GM18508 (cell line): ENCODE results near the gene LCLAT1.
"Not testable (repeated sequence)": the region's sequence is repeated elsewhere in the genome, so short reads cannot be mapped to it uniquely, and the experiment has no call there.

Experiments used
- ATAC-seq: cut with Tn5 transposase; IDR thresholded peaks from one replicate; pipeline ENCODE4 v1.9.1; 2021; ENCODE audit warnings: moderate number of reproducible peaks; ENCODE audit not compliant: insufficient read depth, unreplicated experiment

LCLAT1 gene

DNA sequence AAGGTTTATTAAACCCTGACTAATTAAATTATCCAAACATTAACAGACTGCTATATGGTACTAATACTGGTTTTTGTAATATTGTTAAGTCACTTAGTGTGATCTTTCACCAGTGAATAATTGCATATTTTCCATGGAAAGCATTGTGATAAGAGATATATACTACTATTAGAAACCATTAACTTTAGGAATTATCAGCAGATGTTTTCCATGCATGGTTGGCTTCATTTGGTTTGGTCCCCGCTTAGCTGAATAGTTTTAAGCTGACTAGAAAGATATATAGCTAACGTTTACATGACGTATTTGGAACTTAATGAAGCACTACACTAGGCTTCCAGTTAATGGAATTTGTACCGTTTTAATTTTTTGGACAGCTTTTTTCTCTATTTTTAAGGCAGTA is 37.9 kb downstream of the LCLAT1 start:
- no peak for ATAC-seq

DNA sequence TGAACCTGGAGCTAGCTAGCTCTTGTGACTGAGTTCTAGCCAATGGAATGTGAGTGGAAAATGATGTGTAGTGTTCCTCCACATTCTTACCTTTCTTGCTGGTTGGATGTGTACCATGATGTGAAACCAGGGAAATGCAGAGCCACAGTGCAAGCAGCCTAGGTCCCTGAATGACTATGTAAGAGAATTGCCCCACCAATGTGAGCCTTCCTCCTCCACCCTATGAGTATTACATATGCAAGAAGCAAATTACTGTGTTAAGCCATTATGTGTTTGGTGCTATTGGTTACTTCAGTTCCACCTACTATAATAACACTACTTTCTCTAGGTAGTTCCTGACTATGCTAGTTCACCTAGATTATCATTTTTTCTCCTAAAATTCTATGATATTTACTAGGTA is 39.6 kb downstream of the LCLAT1 start:
- ATAC-seq = no peak

DNA sequence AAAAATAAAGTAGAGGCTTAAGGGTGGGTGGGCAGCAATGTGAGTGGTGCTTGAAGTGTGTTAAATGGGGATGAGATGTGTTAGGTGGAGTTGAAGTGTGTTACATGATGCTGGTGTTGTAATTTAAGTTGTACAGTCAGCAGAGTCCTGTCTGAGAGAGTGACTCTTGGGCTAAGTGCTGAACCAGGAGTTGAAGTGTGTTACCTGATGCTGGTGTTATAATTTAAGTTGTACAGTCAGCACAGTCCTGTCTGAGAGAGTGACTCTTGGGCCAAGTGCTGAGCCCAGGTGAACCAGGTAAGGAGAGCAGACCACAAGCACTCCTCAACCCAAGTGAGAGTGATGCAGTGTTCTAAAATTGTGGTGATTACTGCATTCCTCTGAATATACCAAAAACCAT is 40.6 kb downstream of the LCLAT1 start:
- ATAC-seq = no peak

- no peak for ATAC-seq
Observed at GRCh38 chr2:30488012-30488659, 41.1 kb downstream of the LCLAT1 start.

GRCh38 chr2:30491225-30491624 is 44.2 kb downstream of the LCLAT1 start:
- ATAC-seq = no peak

DNA sequence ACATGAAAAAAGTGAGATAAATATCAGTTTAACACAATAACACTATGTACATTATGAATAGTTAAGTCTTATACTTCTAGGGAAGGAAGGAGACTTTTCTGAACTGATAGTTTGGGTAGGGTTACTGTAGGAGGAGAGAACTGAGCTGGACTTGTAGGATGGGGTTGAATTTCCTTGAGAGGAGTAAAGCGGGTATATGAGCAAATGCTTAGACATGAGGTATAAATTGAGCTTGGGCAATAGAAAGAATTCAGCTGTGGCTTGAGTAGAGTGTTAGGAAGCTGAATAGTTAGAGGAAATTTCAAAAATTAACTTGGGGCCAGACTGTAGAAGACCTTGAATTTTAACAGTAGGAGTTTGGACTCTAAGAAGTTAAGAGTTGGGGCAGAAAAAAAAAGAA is 45.1 kb downstream of the LCLAT1 start:
- ATAC-seq = no peak

DNA sequence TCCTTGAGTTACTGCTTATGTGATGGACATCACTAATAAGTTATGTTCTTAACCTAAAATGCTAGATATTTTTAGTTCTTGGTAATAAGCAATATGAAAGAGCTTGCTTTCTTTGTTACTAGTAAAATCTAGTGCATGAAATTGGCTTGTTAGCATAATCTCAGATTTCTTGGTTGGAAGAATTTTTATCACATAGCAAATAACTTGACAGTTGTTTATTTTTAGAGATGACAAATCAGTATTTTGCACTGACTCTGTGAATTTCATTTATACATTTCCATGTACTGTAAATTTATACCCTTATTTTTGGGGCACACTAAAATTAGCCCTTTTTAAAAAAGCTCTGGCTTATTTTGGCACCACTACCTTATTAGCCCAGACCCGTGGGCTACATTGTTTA is 45.6 kb downstream of the LCLAT1 start:
- no peak for ATAC-seq

GRCh38 chr2:30493440-30493839 is 46.4 kb downstream of the LCLAT1 start:
- ATAC-seq = no peak

GRCh38 chr2:30495896-30496295 is 48.9 kb downstream of the LCLAT1 start:
- ATAC-seq = not testable (repeated sequence)

DNA sequence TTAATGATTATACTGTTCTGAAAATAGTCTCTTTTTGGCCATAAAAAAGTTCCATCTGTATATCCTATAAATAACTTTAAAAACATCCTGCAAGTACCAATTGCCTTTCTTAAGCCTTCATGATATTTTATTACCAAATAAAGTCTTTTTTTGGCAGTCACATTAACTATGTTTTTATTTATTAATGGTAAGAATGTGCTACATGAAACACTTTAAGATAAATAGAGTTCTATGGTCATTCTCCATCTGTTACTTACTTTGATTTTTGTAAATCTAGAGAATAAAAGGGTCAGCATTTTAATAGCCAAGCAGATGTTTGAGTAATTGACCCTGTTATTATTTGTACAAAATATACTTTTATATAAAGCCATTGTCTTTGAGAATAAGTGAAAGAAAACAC is 52.6 kb downstream of the LCLAT1 start:
- no peak for ATAC-seq

DNA sequence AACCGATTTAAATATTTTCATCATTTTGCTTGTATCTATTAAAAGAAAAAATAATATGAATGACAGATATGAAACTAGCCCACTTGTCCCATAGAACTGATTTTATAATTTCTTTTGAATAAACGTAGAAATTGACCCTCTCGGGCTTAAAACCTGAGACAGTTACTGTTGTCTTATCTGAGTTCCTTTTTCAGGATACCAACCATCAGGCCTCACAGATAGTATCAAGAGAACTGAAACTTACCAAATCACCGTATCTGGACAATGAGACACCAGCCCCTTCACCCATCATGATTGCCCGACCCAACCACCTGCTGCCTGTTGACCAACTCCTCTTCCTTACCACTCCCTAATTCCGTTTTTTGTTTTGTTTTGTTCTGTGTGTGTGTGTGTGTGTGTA is 53.7 kb downstream of the LCLAT1 start:
- ATAC-seq = no peak

GRCh38 chr2:30502310-30502709 is 55.3 kb downstream of the LCLAT1 start:
- no peak for ATAC-seq

DNA sequence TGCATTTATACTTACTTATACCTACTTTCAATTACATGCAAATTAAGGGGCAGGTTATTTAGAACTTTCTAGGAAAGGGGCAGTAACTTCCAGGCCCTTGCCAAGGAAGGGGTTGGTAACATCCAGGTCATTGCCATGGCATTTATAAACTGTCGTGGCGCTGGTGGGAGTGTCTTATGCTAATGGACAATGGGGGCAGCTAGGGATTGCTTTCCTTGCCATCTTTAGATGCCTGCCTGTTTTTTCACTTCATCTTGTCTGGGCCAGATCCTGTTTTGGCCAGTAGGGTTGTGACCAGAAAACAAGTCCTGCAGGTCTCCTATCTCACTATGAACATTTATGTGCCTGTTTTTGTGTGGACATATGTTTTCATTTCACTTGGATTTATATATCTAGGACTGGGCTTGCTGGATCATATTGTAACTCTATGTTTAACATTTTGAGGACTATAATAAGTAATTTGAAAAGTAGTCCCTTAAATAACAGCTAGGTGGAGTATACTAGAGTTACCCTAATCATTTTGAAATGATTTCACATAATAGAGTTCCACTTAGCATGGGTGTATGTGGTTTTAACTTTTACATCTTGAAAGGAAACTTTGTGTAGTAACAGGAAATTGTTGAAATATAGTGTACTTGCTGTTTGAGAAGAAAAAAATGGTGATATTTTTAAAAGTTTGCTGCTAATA is 56.1 kb downstream of the LCLAT1 start:
- no peak for ATAC-seq

- no peak for ATAC-seq
Observed at GRCh38 chr2:30503695-30504052, 56.6 kb downstream of the LCLAT1 start.

- no peak for ATAC-seq
Observed at GRCh38 chr2:30504731-30505130, 57.7 kb downstream of the LCLAT1 start.

- ATAC-seq = no peak
Observed at GRCh38 chr2:30505500-30506180, 58.6 kb downstream of the LCLAT1 start.

DNA sequence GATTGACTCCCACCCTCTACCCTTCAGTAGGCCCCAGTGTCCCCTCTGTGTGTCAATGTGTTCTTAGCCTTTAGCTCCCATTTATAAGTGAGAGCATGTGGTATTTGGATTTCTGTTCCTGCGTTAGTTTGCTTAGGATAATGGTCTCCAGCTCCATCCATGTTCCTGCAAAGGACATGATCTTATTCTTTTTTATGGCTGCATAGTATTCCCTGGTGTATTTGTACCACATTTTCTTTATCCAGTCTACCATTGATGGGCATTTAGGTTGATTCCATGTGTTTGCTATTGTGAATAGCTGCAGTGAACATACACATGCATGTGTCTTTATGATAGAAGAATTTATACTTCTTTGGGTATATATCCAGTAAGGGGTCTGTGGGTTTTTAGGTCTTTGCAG is 60.4 kb downstream of the LCLAT1 start:
- not testable (repeated sequence) for ATAC-seq

- no peak for ATAC-seq
Observed at GRCh38 chr2:30509716-30510115, 62.7 kb downstream of the LCLAT1 start.

DNA sequence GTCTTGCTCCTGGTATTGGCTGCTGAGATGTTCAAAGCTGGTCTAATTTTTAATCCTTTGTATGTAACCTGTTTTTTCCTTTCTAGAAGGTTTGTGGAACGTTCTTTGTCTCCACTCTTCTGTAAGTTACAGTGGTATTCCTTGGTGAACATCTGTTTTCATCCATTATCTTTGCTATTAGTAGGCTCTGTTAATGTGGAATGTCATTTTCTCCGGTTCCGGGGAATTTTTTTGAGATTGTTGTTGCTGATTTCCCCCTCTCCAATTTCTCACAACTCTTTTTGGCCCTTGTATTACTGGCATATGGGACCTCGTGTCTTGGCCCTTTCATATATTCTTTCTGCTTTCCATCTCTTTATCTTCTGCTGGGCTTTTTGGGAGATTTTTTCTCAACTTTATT is 63.4 kb downstream of the LCLAT1 start:
- no peak for ATAC-seq

- ATAC-seq = no peak
Observed at GRCh38 chr2:30511122-30512083, 64.4 kb downstream of the LCLAT1 start.
